HCT116 (cell line): ENCODE measurements around the gene MKRN1. TPM values are rescaled to one million over a fixed set of nuclear protein-coding genes. Genes with fewer than 3 reads are reported as not detected.

ENCODE experiments used
- ATAC-seq: fragments of 200-7000 bp; cut with Tn5 transposase; 2 replicates; pipeline ENCODE4 v1.9.1; 2020; ENCODE audit warnings: mild to moderate bottlenecking, moderate library complexity
- BruUV-seq: library from RNA; stranded (reverse); fragments of 400-500 nt; replicated peaks from 2 replicates; lab custom pipeline; 2021; lab: Mats Ljungman, UMichigan
- CTCF ChIA-PET: fragments of 300-600 bp; sonication (Branson Sonifier 250); formaldehyde crosslinking; loops from one replicate; lab custom pipeline; 2021; ENCODE audit warnings: antibody characterized with exemption; lab: Charles Lee
- POLR2A ChIA-PET: fragments of 300-600, 350-600 bp; sonication (Branson Sonifier 250); formaldehyde crosslinking; loops from one replicate; lab custom pipeline; 2021; ENCODE audit warnings: antibody characterized with exemption; lab: Charles Lee
- RAD21 ChIA-PET, 2 experiments: fragments of 300-600 bp; sonication (Branson Sonifier 250); formaldehyde crosslinking; loops; one replicate each; lab custom pipeline; 2023; ENCODE audit warnings: low total read pairs in 2 of 2; ENCODE audit not compliant: uncharacterized antibody in 2 of 2, unreplicated experiment in 2 of 2, low non-redundant PET in 1 of 2; lab: Charles Lee
- DNase-seq: peaks from one replicate; pipeline ENCODE4 v3.0.0-alpha.2; 2010; ENCODE audit warnings: low read depth, low spot score
- H2AFZ ChIP-seq: fragments of 200-600 bp; shearing (Covaris generic), sonication (generic); 2 replicates; pipeline ENCODE4 v1.6.1; 2017; ENCODE audit warnings: low read depth, mixed run types, mixed read lengths, antibody characterized with exemption, low read length; ENCODE audit not compliant: poor library complexity, severe bottlenecking
- H3K27ac ChIP-seq: 2 replicates; pipeline ENCODE4 v1.5.1; 2012; ENCODE audit warnings: low read depth, low read length
- H3K27me3 ChIP-seq: fragments of 200-600 bp; sonication (generic); 2 replicates; pipeline ENCODE4 v1.6.1; 2016; ENCODE audit warnings: mixed run types, low read length, mixed read lengths; ENCODE audit not compliant: insufficient read depth
- H3K36me3 ChIP-seq, 2 experiments: fragments of 200-500 bp in 1 of 2; fragments of 200-600 bp in 1 of 2; sonication (Bioruptor generic) in 1 of 2; sonication (generic) in 1 of 2; 2 replicates each; pipeline versions ENCODE4 v1.5.1 to v1.6.1; 2014 to 2016; ENCODE audit warnings: low read length in 2 of 2, inconsistent platforms in 1 of 2, mixed read lengths in 1 of 2, mixed run types in 1 of 2; ENCODE audit not compliant: insufficient read depth in 2 of 2, control insufficient read depth in 1 of 2
- H3K4me1 ChIP-seq, 2 experiments: fragments of 200-600 bp in 1 of 2; sonication (generic) in 1 of 2; 2 replicates each; pipeline versions ENCODE4 v1.5.1 to v1.6.1; 2012 to 2017; ENCODE audit warnings: low read length in 2 of 2, inconsistent platforms in 1 of 2, mild to moderate bottlenecking in 1 of 2, mixed read lengths in 1 of 2, mixed run types in 1 of 2, moderate library complexity in 1 of 2; ENCODE audit not compliant: insufficient read depth in 2 of 2, control insufficient read depth in 1 of 2
- H3K4me2 ChIP-seq: fragments of 200-600 bp; sonication (generic); 2 replicates; pipeline ENCODE4 v1.6.1; 2017; ENCODE audit warnings: mixed run types, low read length, mixed read lengths
- H3K4me3 ChIP-seq, 2 experiments: fragments of 200-600 bp in 1 of 2; sonication (generic) in 1 of 2; replicated peaks in 1 of 2; 2 replicates each; pipeline ENCODE4 v1.5.1; 2011 to 2016; ENCODE audit warnings: low read length in 2 of 2, control low read depth in 1 of 2, low read depth in 1 of 2, mild to moderate bottlenecking in 1 of 2, mixed read lengths in 1 of 2, mixed run types in 1 of 2
- H3K79me2 ChIP-seq: fragments of 200-600 bp; sonication (generic); 2 replicates; pipeline ENCODE4 v1.6.1; 2017; ENCODE audit warnings: mild to moderate bottlenecking, mixed run types, low read length, moderate library complexity, mixed read lengths; ENCODE audit not compliant: insufficient read depth
- H3K9ac ChIP-seq: fragments of 200-600 bp; sonication (generic); 2 replicates; pipeline ENCODE4 v1.6.1; 2016; ENCODE audit warnings: low read length, mixed read lengths
- H3K9me2 ChIP-seq: fragments of 200-600 bp; sonication (generic), shearing (Covaris generic); 2 replicates; pipeline ENCODE4 v1.6.1; 2017; ENCODE audit warnings: mixed run types, mild to moderate bottlenecking, moderate library complexity; ENCODE audit not compliant: insufficient read depth
- H3K9me3 ChIP-seq, 2 experiments: fragments of 200-500 bp in 1 of 2; fragments of 200-600 bp in 1 of 2; sonication (Bioruptor generic) in 1 of 2; sonication (generic) in 1 of 2; 2 replicates each; pipeline ENCODE4 v1.6.1; 2014 to 2017; ENCODE audit warnings: low read length in 2 of 2, mixed read lengths in 2 of 2, inconsistent platforms in 1 of 2, low read depth in 1 of 2, mild to moderate bottlenecking in 1 of 2, mixed run types in 1 of 2, moderate library complexity in 1 of 2; ENCODE audit not compliant: control insufficient read depth in 1 of 2, insufficient read depth in 1 of 2
- H4K20me1 ChIP-seq: fragments of 200-600 bp; sonication (generic), shearing (Covaris generic); 2 replicates; pipeline ENCODE4 v1.6.1; 2017; ENCODE audit warnings: mixed run types, mild to moderate bottlenecking, moderate library complexity; ENCODE audit not compliant: insufficient read depth
- ELF1 ChIP-seq: IDR thresholded peaks from 2 replicates; pipeline ENCODE4 v1.6.1; 2012; ENCODE audit warnings: low read depth, borderline replicate concordance
- EZH2 ChIP-seq: fragments of 200-600 bp; sonication (generic); IDR thresholded peaks from 2 replicates; pipeline ENCODE4 v1.6.1; 2017; ENCODE audit warnings: antibody characterized with exemption, mixed run types
- EZH2phosphoT487 ChIP-seq: fragments of 200-600 bp; IDR thresholded peaks from 2 replicates; pipeline ENCODE4 v1.6.1; 2018; ENCODE audit warnings: antibody characterized with exemption, borderline replicate concordance
- POLR2A ChIP-seq: IDR thresholded peaks from 2 replicates; pipeline ENCODE4 v1.7.0; 2011; ENCODE audit warnings: borderline replicate concordance; ENCODE audit not compliant: insufficient read depth, insufficient read length; ENCODE audit errors: extremely low read depth
- RAD21 ChIP-seq: IDR thresholded peaks from 2 replicates; pipeline ENCODE4 v1.6.1; 2012; ENCODE audit warnings: low read depth, mild to moderate bottlenecking
- REST ChIP-seq: IDR thresholded peaks from 2 replicates; pipeline ENCODE4 v1.6.1; 2012; ENCODE audit warnings: low read depth
- SIN3A ChIP-seq: IDR thresholded peaks from 2 replicates; pipeline ENCODE4 v1.6.1; 2012; ENCODE audit warnings: low read depth
- TCF7L2 ChIP-seq: IDR thresholded peaks from 2 replicates; pipeline ENCODE4 v1.7.0; 2011; ENCODE audit warnings: borderline replicate concordance, inconsistent platforms; ENCODE audit not compliant: insufficient read depth, insufficient read length; ENCODE audit errors: extremely low read depth
- YY1 ChIP-seq: IDR thresholded peaks from 2 replicates; pipeline ENCODE4 v1.6.1; 2011; ENCODE audit warnings: low read length, low read depth, moderate library complexity, mild to moderate bottlenecking; ENCODE audit not compliant: insufficient replicate concordance; ENCODE audit errors: extremely low read depth
- ZNF274 ChIP-seq: fragments of 200-500 bp; sonication (Bioruptor generic); IDR thresholded peaks from 2 replicates; pipeline ENCODE4 v1.6.1; 2014; ENCODE audit warnings: mild to moderate bottlenecking, low read depth, low read length, inconsistent platforms
- intact Hi-C: fragments of 100-400 bp; cut with micrococcal nuclease; formaldehyde crosslinking; loops from 2 replicates; pipeline ENCODE4 v1.10.0; 2022
- total RNA-seq: library from RNA; stranded (reverse); gene quantifications from one replicate; pipeline ENCODE4 v1.2.1, GENCODE V29; 2021; ENCODE audit not compliant: unreplicated experiment
- TF ChIP-seq, protein P1 (sequence below): IDR thresholded peaks from 2 replicates; pipeline ENCODE4 v1.6.1; 2012

The MKRN1 gene
- total RNA-seq, 1 experiment from 2014 or later: 95.0 TPM

- no peak for TF ChIP-seq REST
- TF ChIP-seq RAD21: no peak
Observed at GRCh38 chr7:140463111-140463510, 16.2 kb downstream of the MKRN1 start (continued).

DNA sequence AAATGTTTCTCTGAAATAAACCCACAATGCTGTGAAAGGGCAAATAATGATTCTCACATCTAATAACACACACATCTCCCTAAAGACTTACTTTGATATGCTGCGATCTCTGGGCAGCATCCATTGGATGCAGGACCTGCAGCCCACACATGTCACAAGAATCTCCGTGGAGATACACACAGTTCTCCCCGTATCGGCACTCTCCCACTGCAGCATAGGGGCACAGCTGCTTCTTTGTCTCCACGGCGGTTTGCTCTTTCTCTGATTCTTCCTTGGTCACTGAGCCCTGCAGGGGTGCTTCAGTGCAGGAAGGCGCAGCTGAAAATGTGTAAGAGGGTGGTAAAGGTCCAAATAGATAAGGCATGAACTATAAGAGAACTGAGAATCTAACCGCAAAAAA lies 20.4 kb downstream of the MKRN1 start:
- DNase-seq: no peak
- H3K4me1 ChIP-seq: no peaks in the 10 kb centered on the region
- no peaks in the 10 kb centered on the region for H4K20me1 ChIP-seq
- RAD21 ChIA-PET: no interaction called here
- no peak overlapping the region for H3K4me2 ChIP-seq
- H3K9me2 ChIP-seq: no peaks in the 10 kb centered on the region
- POLR2A ChIA-PET: no interaction called here
- peaks cover 12 to 13% of the 10 kb centered on the region in 2 experiments; a peak in 3 of 4 replicates for H3K36me3 ChIP-seq
- no peak for ATAC-seq
- intact Hi-C loops: no loop called here
- 0 out of 2 replicates have a peak, but pooled peaks cover 6% of the 10 kb centered on the region for H3K79me2 ChIP-seq
- TF ChIP-seq EZH2phosphoT487: no peak
- TF ChIP-seq REST: no peak
- TF ChIP-seq YY1: no peak
- no peak for TF ChIP-seq POLR2A
- no peak for TF ChIP-seq TCF7L2
- TF ChIP-seq EZH2: no peak
- TF ChIP-seq SIN3A: no peak
- TF ChIP-seq, protein P1, sequence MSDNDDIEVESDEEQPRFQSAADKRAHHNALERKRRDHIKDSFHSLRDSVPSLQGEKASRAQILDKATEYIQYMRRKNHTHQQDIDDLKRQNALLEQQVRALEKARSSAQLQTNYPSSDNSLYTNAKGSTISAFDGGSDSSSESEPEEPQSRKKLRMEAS: no peak
- no peak for TF ChIP-seq ZNF274
- TF ChIP-seq ELF1: no peak
- TSS peak; percentile 9 for BruUV-seq
- H3K9ac ChIP-seq: no peak overlapping the region
- no peak overlapping the region for H3K4me3 ChIP-seq
- H3K27ac ChIP-seq: no peak overlapping the region
- no peaks in the 10 kb centered on the region for H3K9me3 ChIP-seq
- H2AFZ ChIP-seq: no peak overlapping the region
- CTCF ChIA-PET: no interaction called here
- no peaks in the 10 kb centered on the region for H3K27me3 ChIP-seq
